ENCODE results near the gene KRTDAP. TPM values are rescaled to one million over a fixed set of nuclear protein-coding genes. Genes with fewer than 3 reads are reported as not detected.

The KRTDAP gene
- total and polyA plus RNA-seq, 10 of the 15 experiments (the other 5 are each of a cell fraction or from before 2014, with no cell fraction given) = 0.23 TPM; not detected in 9

DNA sequence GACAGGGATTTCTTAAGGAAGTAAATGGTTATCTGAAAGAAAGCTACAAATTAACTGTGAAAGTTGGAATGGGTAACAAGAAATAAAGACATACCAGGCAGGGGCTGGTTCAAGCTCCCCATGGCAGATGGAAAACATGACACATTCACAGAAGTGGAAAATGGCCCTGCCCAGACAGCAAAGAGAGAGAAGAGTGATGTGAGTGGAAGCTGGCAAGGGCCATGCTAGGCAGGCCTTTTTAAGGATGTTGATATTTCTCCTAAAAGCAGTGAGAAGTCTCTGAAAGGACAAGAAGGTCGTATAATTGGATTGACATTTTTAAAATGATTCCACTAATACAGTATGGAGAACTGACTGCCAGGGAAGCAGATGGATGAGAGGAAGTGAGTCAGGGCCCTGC is 45.5 kb downstream of the KRTDAP start:
- Histone ChIP-seq H3K4me2 (ENCODE audit: control insufficient read depth, insufficient read depth) (no peak overlapping the region), H3K9me3 (replicated peaks; ENCODE audit: control insufficient read depth, insufficient read depth, low read length) (no peaks in the 10 kb centered on the region), H3K79me2 (ENCODE audit: control insufficient read depth, insufficient read depth, low read length) (no peaks in the 10 kb centered on the region), H4K20me1 (ENCODE audit: control insufficient read depth, insufficient read depth) (no peaks in the 10 kb centered on the region), H3K36me3 (ENCODE audit: control insufficient read depth in 2 of 2, insufficient read depth in 2 of 2, low read length in 1 of 2) (no peaks in the 10 kb centered on the region), H3K4me3 (no peak overlapping the region), H3K27me3 (replicated peaks in 1 of 2; ENCODE audit: control insufficient read depth in 2 of 2, insufficient read depth in 2 of 2, low read length in 1 of 2) (no peaks in the 10 kb centered on the region), H2AFZ (ENCODE audit: control insufficient read depth, low read depth, low read length) (no peak overlapping the region), H3K27ac (ENCODE audit: control insufficient read depth, insufficient read depth) (no peak overlapping the region), H3K4me1 (ENCODE audit: control insufficient read depth, insufficient read depth, low read length) (peaks cover 44% of the 10 kb centered on the region), H3K9ac (ENCODE audit: control insufficient read depth, insufficient read depth, low read length) (no peak overlapping the region)
- BruUV-seq (replicated peaks) = no TSS peak
- ChIA-PET SMC1A (ENCODE audit: uncharacterized antibody, unreplicated experiment) (interaction anchor here (1.5 to 3.6 kb wide), 2 partner anchors 14 to 25 kb away, joined by 3 to 17 read pairs; no protein-coding TSS in a partner anchor), CTCF (interaction anchor here (1.5 kb wide), 1 partner anchor 14 kb away, joined by 3 read pairs; no protein-coding TSS in a partner anchor), RAD21 (ENCODE audit: unreplicated experiment) (interaction anchor here (0.8 kb wide), 1 partner anchor 15 kb away, joined by 4 read pairs; no protein-coding TSS in a partner anchor), POLR2A (interaction anchor here (0.6 to 0.9 kb wide), 2 partner anchors 20 to 36 kb away, joined by 3 read pairs; no protein-coding TSS in a partner anchor)
- DNase-seq (ENCODE audit: low read depth, low spot score) = no peak
- WGBS (ENCODE audit: insufficient coverage, insufficient replicate concordance, low lambda C conversion rate, missing lambda C conversion rate) = 94% methylated on average over 1 of the region's 1 CpG
- ATAC-seq = no peak
- in situ Hi-C loops (cut with MboI) (no loop called here), intact Hi-C loops (cut with micrococcal nuclease; ENCODE audit: unreplicated experiment) (no loop called here)
- no peak for FAIRE-seq
- TF ChIP-seq POLR2AphosphoS2 (IDR thresholded peaks at IDR 0.05; ENCODE audit: low read depth, low read length) = no peak
- TF ChIP-seq, protein P1, sequence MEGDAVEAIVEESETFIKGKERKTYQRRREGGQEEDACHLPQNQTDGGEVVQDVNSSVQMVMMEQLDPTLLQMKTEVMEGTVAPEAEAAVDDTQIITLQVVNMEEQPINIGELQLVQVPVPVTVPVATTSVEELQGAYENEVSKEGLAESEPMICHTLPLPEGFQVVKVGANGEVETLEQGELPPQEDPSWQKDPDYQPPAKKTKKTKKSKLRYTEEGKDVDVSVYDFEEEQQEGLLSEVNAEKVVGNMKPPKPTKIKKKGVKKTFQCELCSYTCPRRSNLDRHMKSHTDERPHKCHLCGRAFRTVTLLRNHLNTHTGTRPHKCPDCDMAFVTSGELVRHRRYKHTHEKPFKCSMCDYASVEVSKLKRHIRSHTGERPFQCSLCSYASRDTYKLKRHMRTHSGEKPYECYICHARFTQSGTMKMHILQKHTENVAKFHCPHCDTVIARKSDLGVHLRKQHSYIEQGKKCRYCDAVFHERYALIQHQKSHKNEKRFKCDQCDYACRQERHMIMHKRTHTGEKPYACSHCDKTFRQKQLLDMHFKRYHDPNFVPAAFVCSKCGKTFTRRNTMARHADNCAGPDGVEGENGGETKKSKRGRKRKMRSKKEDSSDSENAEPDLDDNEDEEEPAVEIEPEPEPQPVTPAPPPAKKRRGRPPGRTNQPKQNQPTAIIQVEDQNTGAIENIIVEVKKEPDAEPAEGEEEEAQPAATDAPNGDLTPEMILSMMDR (IDR thresholded peaks at IDR 0.05 in 2 of 3, conservative IDR thresholded peaks at IDR 0.05 in 1 of 3; ENCODE audit: control insufficient read depth in 2 of 3, extremely low read depth in 1 of 3, insufficient read depth in 1 of 3, low read depth in 3 of 3, low read length in 3 of 3) = no peak
- TF ChIP-seq EP300 (IDR thresholded peaks at IDR 0.05; ENCODE audit: borderline replicate concordance in 1 of 2, control insufficient read depth in 1 of 2, low read depth in 2 of 2, low read length in 2 of 2) = no peak
- TF ChIP-seq, protein P2, sequence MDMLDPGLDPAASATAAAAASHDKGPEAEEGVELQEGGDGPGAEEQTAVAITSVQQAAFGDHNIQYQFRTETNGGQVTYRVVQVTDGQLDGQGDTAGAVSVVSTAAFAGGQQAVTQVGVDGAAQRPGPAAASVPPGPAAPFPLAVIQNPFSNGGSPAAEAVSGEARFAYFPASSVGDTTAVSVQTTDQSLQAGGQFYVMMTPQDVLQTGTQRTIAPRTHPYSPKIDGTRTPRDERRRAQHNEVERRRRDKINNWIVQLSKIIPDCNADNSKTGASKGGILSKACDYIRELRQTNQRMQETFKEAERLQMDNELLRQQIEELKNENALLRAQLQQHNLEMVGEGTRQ (IDR thresholded peaks at IDR 0.05; ENCODE audit: borderline replicate concordance, low read depth, low read length) = no peak

All from GM12878 (cell line).